Measurements from ENCODE around the gene SHISAL2A.

DNA sequence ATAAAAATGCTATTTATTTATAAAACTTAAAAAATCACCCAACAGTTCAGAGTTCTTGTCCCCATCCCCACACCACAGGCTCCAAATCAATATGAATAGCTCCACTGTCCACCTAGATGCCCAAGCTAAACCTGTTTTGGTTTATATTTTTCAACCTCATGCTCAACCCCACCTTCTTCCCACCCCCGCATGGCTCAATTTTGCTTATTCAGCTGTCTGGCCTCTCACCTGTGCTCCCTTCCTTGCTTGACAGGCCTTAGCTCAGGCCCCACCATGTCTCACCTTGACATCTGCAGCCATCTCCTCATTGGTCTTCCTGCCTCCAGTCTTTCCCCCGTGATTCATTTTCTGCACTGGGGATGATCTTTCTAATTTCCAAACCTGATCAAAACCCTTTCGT is 47.4 kb downstream of the SHISAL2A start:
- TF ChIP-seq, protein P1, sequence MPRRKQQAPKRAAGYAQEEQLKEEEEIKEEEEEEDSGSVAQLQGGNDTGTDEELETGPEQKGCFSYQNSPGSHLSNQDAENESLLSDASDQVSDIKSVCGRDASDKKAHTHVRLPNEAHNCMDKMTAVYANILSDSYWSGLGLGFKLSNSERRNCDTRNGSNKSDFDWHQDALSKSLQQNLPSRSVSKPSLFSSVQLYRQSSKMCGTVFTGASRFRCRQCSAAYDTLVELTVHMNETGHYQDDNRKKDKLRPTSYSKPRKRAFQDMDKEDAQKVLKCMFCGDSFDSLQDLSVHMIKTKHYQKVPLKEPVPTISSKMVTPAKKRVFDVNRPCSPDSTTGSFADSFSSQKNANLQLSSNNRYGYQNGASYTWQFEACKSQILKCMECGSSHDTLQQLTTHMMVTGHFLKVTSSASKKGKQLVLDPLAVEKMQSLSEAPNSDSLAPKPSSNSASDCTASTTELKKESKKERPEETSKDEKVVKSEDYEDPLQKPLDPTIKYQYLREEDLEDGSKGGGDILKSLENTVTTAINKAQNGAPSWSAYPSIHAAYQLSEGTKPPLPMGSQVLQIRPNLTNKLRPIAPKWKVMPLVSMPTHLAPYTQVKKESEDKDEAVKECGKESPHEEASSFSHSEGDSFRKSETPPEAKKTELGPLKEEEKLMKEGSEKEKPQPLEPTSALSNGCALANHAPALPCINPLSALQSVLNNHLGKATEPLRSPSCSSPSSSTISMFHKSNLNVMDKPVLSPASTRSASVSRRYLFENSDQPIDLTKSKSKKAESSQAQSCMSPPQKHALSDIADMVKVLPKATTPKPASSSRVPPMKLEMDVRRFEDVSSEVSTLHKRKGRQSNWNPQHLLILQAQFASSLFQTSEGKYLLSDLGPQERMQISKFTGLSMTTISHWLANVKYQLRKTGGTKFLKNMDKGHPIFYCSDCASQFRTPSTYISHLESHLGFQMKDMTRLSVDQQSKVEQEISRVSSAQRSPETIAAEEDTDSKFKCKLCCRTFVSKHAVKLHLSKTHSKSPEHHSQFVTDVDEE (CRISPR knock-in tag; IDR thresholded peaks at IDR 0.05) = no peak
- no peak for TF ChIP-seq PPARA (CRISPR knock-in tag; IDR thresholded peaks at IDR 0.05; ENCODE audit: borderline replicate concordance)
- TF ChIP-seq ARNTL (CRISPR knock-in tag; IDR thresholded peaks at IDR 0.05; ENCODE audit: borderline replicate concordance, low read depth) = no peak
- TF ChIP-seq ZC3H10 (CRISPR knock-in tag; IDR thresholded peaks at IDR 0.05) = no peak
- TF ChIP-seq, protein P2, sequence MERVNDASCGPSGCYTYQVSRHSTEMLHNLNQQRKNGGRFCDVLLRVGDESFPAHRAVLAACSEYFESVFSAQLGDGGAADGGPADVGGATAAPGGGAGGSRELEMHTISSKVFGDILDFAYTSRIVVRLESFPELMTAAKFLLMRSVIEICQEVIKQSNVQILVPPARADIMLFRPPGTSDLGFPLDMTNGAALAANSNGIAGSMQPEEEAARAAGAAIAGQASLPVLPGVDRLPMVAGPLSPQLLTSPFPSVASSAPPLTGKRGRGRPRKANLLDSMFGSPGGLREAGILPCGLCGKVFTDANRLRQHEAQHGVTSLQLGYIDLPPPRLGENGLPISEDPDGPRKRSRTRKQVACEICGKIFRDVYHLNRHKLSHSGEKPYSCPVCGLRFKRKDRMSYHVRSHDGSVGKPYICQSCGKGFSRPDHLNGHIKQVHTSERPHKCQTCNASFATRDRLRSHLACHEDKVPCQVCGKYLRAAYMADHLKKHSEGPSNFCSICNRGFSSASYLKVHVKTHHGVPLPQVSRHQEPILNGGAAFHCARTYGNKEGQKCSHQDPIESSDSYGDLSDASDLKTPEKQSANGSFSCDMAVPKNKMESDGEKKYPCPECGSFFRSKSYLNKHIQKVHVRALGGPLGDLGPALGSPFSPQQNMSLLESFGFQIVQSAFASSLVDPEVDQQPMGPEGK (CRISPR knock-in tag; IDR thresholded peaks at IDR 0.05; ENCODE audit: borderline replicate concordance) = no peak
- TF ChIP-seq ZNF8 (CRISPR knock-in tag; IDR thresholded peaks at IDR 0.05) = no peak
- no peak for TF ChIP-seq TCF4 (CRISPR knock-in tag; IDR thresholded peaks at IDR 0.05; ENCODE audit: borderline replicate concordance)
- no peak for TF ChIP-seq ZNF565 (CRISPR knock-in tag; conservative IDR thresholded peaks at IDR 0.05; ENCODE audit: low read depth)
- no peak for TF ChIP-seq RARB (CRISPR knock-in tag; IDR thresholded peaks at IDR 0.05)
- TF ChIP-seq, protein P3, sequence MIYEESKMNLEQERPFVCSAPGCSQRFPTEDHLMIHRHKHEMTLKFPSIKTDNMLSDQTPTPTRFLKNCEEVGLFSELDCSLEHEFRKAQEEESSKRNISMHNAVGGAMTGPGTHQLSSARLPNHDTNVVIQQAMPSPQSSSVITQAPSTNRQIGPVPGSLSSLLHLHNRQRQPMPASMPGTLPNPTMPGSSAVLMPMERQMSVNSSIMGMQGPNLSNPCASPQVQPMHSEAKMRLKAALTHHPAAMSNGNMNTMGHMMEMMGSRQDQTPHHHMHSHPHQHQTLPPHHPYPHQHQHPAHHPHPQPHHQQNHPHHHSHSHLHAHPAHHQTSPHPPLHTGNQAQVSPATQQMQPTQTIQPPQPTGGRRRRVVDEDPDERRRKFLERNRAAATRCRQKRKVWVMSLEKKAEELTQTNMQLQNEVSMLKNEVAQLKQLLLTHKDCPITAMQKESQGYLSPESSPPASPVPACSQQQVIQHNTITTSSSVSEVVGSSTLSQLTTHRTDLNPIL (CRISPR knock-in tag; IDR thresholded peaks at IDR 0.05; ENCODE audit: low read depth) = no peak
- no peak for TF ChIP-seq ISL1 (CRISPR knock-in tag; IDR thresholded peaks at IDR 0.05)
- no peak for TF ChIP-seq ESRRG (CRISPR knock-in tag; IDR thresholded peaks at IDR 0.05)
- TF ChIP-seq, protein P4, sequence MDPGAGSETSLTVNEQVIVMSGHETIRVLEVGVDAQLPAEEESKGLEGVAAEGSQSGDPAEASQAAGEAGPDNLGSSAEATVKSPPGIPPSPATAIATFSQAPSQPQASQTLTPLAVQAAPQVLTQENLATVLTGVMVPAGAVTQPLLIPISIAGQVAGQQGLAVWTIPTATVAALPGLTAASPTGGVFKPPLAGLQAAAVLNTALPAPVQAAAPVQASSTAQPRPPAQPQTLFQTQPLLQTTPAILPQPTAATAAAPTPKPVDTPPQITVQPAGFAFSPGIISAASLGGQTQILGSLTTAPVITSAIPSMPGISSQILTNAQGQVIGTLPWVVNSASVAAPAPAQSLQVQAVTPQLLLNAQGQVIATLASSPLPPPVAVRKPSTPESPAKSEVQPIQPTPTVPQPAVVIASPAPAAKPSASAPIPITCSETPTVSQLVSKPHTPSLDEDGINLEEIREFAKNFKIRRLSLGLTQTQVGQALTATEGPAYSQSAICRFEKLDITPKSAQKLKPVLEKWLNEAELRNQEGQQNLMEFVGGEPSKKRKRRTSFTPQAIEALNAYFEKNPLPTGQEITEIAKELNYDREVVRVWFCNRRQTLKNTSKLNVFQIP (CRISPR knock-in tag; IDR thresholded peaks at IDR 0.05; ENCODE audit: borderline replicate concordance, low read depth) = no peak

Measured in SK-N-SH treated with all-trans-retinoic acid at 6 μM for 48 hours (cell line).